A549 (cell line): ENCODE measurements around the gene TMEM41A. TPM values are rescaled to one million over a fixed set of nuclear protein-coding genes. Genes with fewer than 3 reads are reported as not detected.
"Not testable (repeated sequence)": the region's sequence is repeated elsewhere in the genome, so short reads cannot be mapped to it uniquely, and the experiment has no call there.

Experiments
- ATAC-seq, 2 experiments: fragments of 200-7000 bp in 1 of 2; fragments of >200 bp in 1 of 2; cut with Nextera tagmentation in 1 of 2; cut with Tn5 transposase in 1 of 2; 3 replicates each; pipeline versions ENCODE4 v1.8.0 to v1.9.1; 2018 to 2020; ENCODE audit warnings: mild to moderate bottlenecking in 1 of 2, moderate library complexity in 1 of 2
- CTCF ChIA-PET: fragments of 300-600 bp; sonication (Branson Sonifier 250); formaldehyde crosslinking; extraction: SDS; loops from one replicate; lab custom pipeline; 2021; ENCODE audit warnings: antibody characterized with exemption, inconsistent platforms; lab: Yijun Ruan, JAX
- POLR2A ChIA-PET: fragments of 350-600 bp; formaldehyde crosslinking; extraction: SDS; loops from one replicate; lab custom pipeline; 2021; ENCODE audit warnings: antibody characterized with exemption, inconsistent platforms; lab: Yijun Ruan, JAX
- DNase-seq, 2 experiments: peaks; one replicate each; pipeline versions ENCODE4 v3.0.0 to v3.0.0-alpha.2; 2011 to 2016; ENCODE audit warnings: low read depth in 1 of 2, low spot score in 1 of 2
- FAIRE-seq: peaks from 2 replicates; lab custom pipeline; 2011; peaks lifted over from hg19 to GRCh38; lab: Jason Lieb, UNC
- H3K27ac ChIP-seq, 2 experiments: fragments of >200 bp; sonication (Bioruptor Twin); formaldehyde crosslinking; 3 replicates each; pipeline ENCODE4 v1.5.1; 2016 to 2017
- H3K4me1 ChIP-seq: fragments of >200 bp; sonication (Bioruptor Twin); formaldehyde crosslinking; 3 replicates; pipeline ENCODE4 v1.6.1; 2016
- H3K4me2 ChIP-seq: fragments of >200 bp; sonication (Bioruptor Twin); formaldehyde crosslinking; 3 replicates; pipeline ENCODE4 v1.6.1; 2016
- H3K4me3 ChIP-seq: fragments of >200 bp; sonication (Bioruptor Twin); formaldehyde crosslinking; 3 replicates; pipeline ENCODE4 v1.5.1; 2016
- H3K9me3 ChIP-seq: fragments of >200 bp; sonication (Bioruptor Twin); formaldehyde crosslinking; 3 replicates; pipeline ENCODE4 v1.6.1; 2016
- ATOH8 ChIP-seq: fragments of 250-450 bp; sonication (Bioruptor Pico); IDR thresholded peaks from 2 replicates; pipeline ENCODE4 v1.5.0; 2020; ENCODE audit warnings: low read depth, mild to moderate bottlenecking, moderate library complexity
- BHLHE40 ChIP-seq: IDR thresholded peaks from 2 replicates; pipeline ENCODE4 v1.6.1; 2012; ENCODE audit warnings: low read depth, low read length, inconsistent platforms
- CEBPB ChIP-seq, 2 experiments: fragments of >200 bp in 1 of 2; sonication (Bioruptor Twin) in 1 of 2; formaldehyde crosslinking in 1 of 2; IDR thresholded peaks; 2 replicates each; pipeline ENCODE4 v1.6.1; 2012 to 2016
- CHD4 ChIP-seq: fragments of 200-600 bp; sonication (generic); IDR thresholded peaks from 2 replicates; pipeline ENCODE4 v1.6.1; 2016; ENCODE audit warnings: antibody characterized with exemption, mild to moderate bottlenecking, borderline replicate concordance
- FOXS1 ChIP-seq: fragments of 250-450 bp; sonication (Bioruptor Pico); IDR thresholded peaks from 2 replicates; pipeline ENCODE4 v1.5.0; 2020; ENCODE audit warnings: mild to moderate bottlenecking, moderate library complexity
- HES2 ChIP-seq: fragments of >200 bp; sonication (Bioruptor Twin); formaldehyde crosslinking; IDR thresholded peaks from 2 replicates; pipeline ENCODE4 v1.6.1; 2016
- HMGXB4 ChIP-seq: fragments of 250-450 bp; sonication (Bioruptor Pico); IDR thresholded peaks from 2 replicates; pipeline ENCODE4 v1.5.0; 2021; ENCODE audit warnings: mild to moderate bottlenecking, moderate library complexity, borderline replicate concordance
- HOXA7 ChIP-seq: fragments of 250-450 bp; sonication (Bioruptor Pico); IDR thresholded peaks from 2 replicates; pipeline ENCODE4 v1.5.0; 2020; ENCODE audit warnings: mild to moderate bottlenecking, moderate library complexity
- HOXB5 ChIP-seq: fragments of 250-450 bp; sonication (Bioruptor Pico); IDR thresholded peaks from 2 replicates; pipeline ENCODE4 v1.5.0; 2020; ENCODE audit warnings: mild to moderate bottlenecking, moderate library complexity
- JUN ChIP-seq, 2 experiments: fragments of >200 bp; sonication (Bioruptor Twin); formaldehyde crosslinking; IDR thresholded peaks; 2 replicates in 1 of 2; 3 replicates in 1 of 2; pipeline ENCODE4 v1.6.1; 2016 to 2017
- KDM5A ChIP-seq: fragments of 200-600 bp; sonication (generic); IDR thresholded peaks from 2 replicates; pipeline ENCODE4 v1.6.1; 2016; ENCODE audit warnings: antibody characterized with exemption, mild to moderate bottlenecking
- MAFK ChIP-seq: fragments of 450-650 bp; IDR thresholded peaks from 2 replicates; pipeline ENCODE4 v1.6.1; 2014; ENCODE audit not compliant: partially characterized antibody
- NR3C1 ChIP-seq: fragments of >200 bp; sonication (Bioruptor Twin); formaldehyde crosslinking; IDR thresholded peaks from 3 replicates; pipeline ENCODE4 v1.6.1; 2017
- PHF8 ChIP-seq: fragments of 200-600 bp; sonication (generic); IDR thresholded peaks from 2 replicates; pipeline ENCODE4 v1.6.1; 2016; ENCODE audit warnings: low read depth, mild to moderate bottlenecking, antibody characterized with exemption, moderate library complexity, borderline replicate concordance
- POLR2A ChIP-seq: IDR thresholded peaks from 2 replicates; pipeline ENCODE4 v1.6.1; 2012; ENCODE audit warnings: mild to moderate bottlenecking, low read length
- POLR2AphosphoS2 ChIP-seq: conservative IDR thresholded peaks from 2 replicates; pipeline ENCODE4 v1.6.1; 2012; ENCODE audit warnings: low read length, improper control_type of control experiment, inconsistent platforms
- RFX5 ChIP-seq: fragments of 450-650 bp; IDR thresholded peaks from 2 replicates; pipeline ENCODE4 v1.7.1; 2014; ENCODE audit warnings: antibody characterized with exemption, mild to moderate bottlenecking, moderate library complexity
- SREBF2 ChIP-seq: fragments of 450-650 bp; IDR thresholded peaks from 2 replicates; pipeline ENCODE4 v1.6.1; 2014; ENCODE audit warnings: mild to moderate bottlenecking, moderate library complexity
- USF2 ChIP-seq: fragments of 450-650 bp; IDR thresholded peaks from 2 replicates; pipeline ENCODE4 v1.6.1; 2014; ENCODE audit warnings: antibody characterized with exemption
- WGBS: methylation state at CpG from one replicate; pipeline ENCODE4 v1.1.6; 2017; ENCODE audit errors: missing lambda C conversion rate; 5-methylcytosine and 5-hydroxymethylcytosine counted together
- polyA plus RNA-seq, 4 experiments: library from polyadenylated mRNA; depleted of rRNA in 3 of 4; stranded (reverse); fragments of >200 nt; fragmentation: RNase III in 1 of 4; extraction: RNeasy Plus Mini Kit Qiagen cat#74134 plus additional on column Dnase treatment in 1 of 4; gene quantifications; 2 replicates in 3 of 4; 3 replicates in 1 of 4; pipeline ENCODE4 v1.2.3, GENCODE V29; 2011 to 2017

TMEM41A gene
- polyA plus RNA-seq, 2 of the 4 experiments (the other 2 are of a cell fraction) = 16.6 to 31.3 TPM

- Histone ChIP-seq H3K4me2 (no peak overlapping the region), H3K4me3 (no peak overlapping the region), H3K27ac (no peak overlapping the region), H3K9me3 (no peaks in the 10 kb centered on the region), H3K4me1 (no peaks in the 10 kb centered on the region)
- no peak for FAIRE-seq
- TF ChIP-seq POLR2A (no peak), CEBPB (IDR thresholded peaks at IDR 0.05) (no peak), KDM5A (no peak), ATOH8 (CRISPR knock-in tag) (no peak), PHF8 (no peak), POLR2AphosphoS2 (no peak), FOXS1 (CRISPR knock-in tag) (no peak), NR3C1 (no peak), MAFK (no peak), HOXA7 (no peak)
- ChIA-PET CTCF (interaction anchor here (0.6 to 3.1 kb wide), 2 partner anchors 19 to 428 kb away, joined by 3 to 12 read pairs; no protein-coding TSS in a partner anchor), POLR2A (no interaction called here)
- WGBS = 91% methylated on average over 2 of the region's 2 CpGs
- DNase-seq = no peak
- ATAC-seq = no peak
These were observed 19.4 kb downstream of the TMEM41A start for GRCh38 chr3:185479373-185479945.

- Histone ChIP-seq H3K27ac (no peak overlapping the region), H3K4me3 (no peak overlapping the region), H3K4me1 (no peaks in the 10 kb centered on the region), H3K4me2 (no peak overlapping the region), H3K9me3 (no peaks in the 10 kb centered on the region)
- DNase-seq (no peak), FAIRE-seq (no peak), ATAC-seq (no peak)
- POLR2A ChIA-PET = no interaction called here
- 63% methylated on average over 3 of the region's 3 CpGs for WGBS
- no peak for TF ChIP-seq USF2
- no peak for TF ChIP-seq HOXB5 (CRISPR knock-in tag)
- TF ChIP-seq HES2 = no peak
- no peak for TF ChIP-seq JUN (IDR thresholded peaks at IDR 0.05)
- no peak for TF ChIP-seq BHLHE40
- TF ChIP-seq RFX5 = no peak
- TF ChIP-seq ATOH8 (CRISPR knock-in tag) = no peak
- no peak for TF ChIP-seq CHD4
- no peak for TF ChIP-seq HOXA7
- no peak for TF ChIP-seq HMGXB4 (CRISPR knock-in tag)
- no peak for TF ChIP-seq SREBF2
- CTCF ChIA-PET = interaction anchor here (1.1 kb wide), 1 partner anchor 16 kb away, joined by 3 read pairs; no protein-coding TSS in a partner anchor
These were observed 21.5 kb downstream of the TMEM41A start for GRCh38 chr3:185477316-185477715.

GRCh38 chr3:185474922-185475321, 23.9 kb downstream of the TMEM41A start:
- H3K4me3 ChIP-seq, H3K4me2 ChIP-seq, ATAC-seq, H3K4me1 ChIP-seq, FAIRE-seq, DNase-seq, H3K27ac ChIP-seq, H3K9me3 ChIP-seq, POLR2A ChIA-PET: not testable (repeated sequence)
- 95% methylated on average over 6 of the region's 6 CpGs for WGBS
- CTCF ChIA-PET = interaction anchor here (1.4 kb wide), 2 partner anchors 84 to 85 kb away, joined by 3 to 4 read pairs; no protein-coding TSS in a partner anchor
